ENCODE results near the gene PTCSC3. TPM values are rescaled to one million over a fixed set of nuclear protein-coding genes. Genes with fewer than 3 reads are reported as not detected.

PTCSC3 gene
- total and polyA plus RNA-seq, 12 donors: not detected

GRCh38 chr14:36222952-36223468 is 46.5 kb upstream of the PTCSC3 start:
- H3K36me3 ChIP-seq: no peaks in the 10 kb centered on the region
- no peak overlapping the region for H3K27ac ChIP-seq
- H3K9me3 ChIP-seq: no peaks in the 10 kb centered on the region
- H3K4me1 ChIP-seq: no peaks in the 10 kb centered on the region
- peaks cover 0 to 12% (median 4%) of the 10 kb centered on the region in 7 donors for H3K27me3 ChIP-seq
- 46 to 52% methylated on average over 5 of the region's 5 CpGs for WGBS, 2 donors
- intact Hi-C loops (cut with DNase I): loop anchor here in 1 of 10 donors (10.0 kb wide), 1 partner anchor 152 kb away; no protein-coding TSS in a partner anchor
- no peak for TF ChIP-seq CTCF (IDR thresholded peaks at IDR 0.05)
- H3K4me3 ChIP-seq: no peak overlapping the region
- DNase-seq (no peak), ATAC-seq (peak in 1 of 8 donors; percentile 15)

GRCh38 chr14:36222337-36222736 is 45.8 kb upstream of the PTCSC3 start:
- Histone ChIP-seq H3K4me1 (no peaks in the 10 kb centered on the region), H3K4me3 (no peak overlapping the region), H3K27me3 (peaks cover 0 to 18% (median 6%) of the 10 kb centered on the region in 7 donors), H3K36me3 (no peaks in the 10 kb centered on the region), H3K9me3 (no peaks in the 10 kb centered on the region), H3K27ac (no peak overlapping the region)
- intact Hi-C loops (cut with DNase I): loop anchor here in 1 of 10 donors (10.0 kb wide), 1 partner anchor 152 kb away; no protein-coding TSS in a partner anchor
- ATAC-seq (no peak), DNase-seq (no peak)
- TF ChIP-seq CTCF (IDR thresholded peaks at IDR 0.05): no peak

- no peaks in the 10 kb centered on the region for H3K36me3 ChIP-seq
- no peak overlapping the region for H3K27ac ChIP-seq
- DNase-seq (no peak), ATAC-seq (no peak)
- WGBS, 2 donors: 51 to 56% methylated on average over 2 of the region's 2 CpGs
- intact Hi-C loops (cut with DNase I): loop anchor here in 1 of 10 donors (10.0 kb wide), 1 partner anchor 154 kb away; no protein-coding TSS in a partner anchor
- no peaks in the 10 kb centered on the region for H3K9me3 ChIP-seq
- peaks cover 0 to 29% (median 15%) of the 10 kb centered on the region in 7 donors for H3K27me3 ChIP-seq
- TF ChIP-seq CTCF (IDR thresholded peaks at IDR 0.05): no peak
- H3K4me1 ChIP-seq: no peaks in the 10 kb centered on the region
- H3K4me3 ChIP-seq: no peak overlapping the region
Observed at GRCh38 chr14:36221112-36221511, 44.6 kb upstream of the PTCSC3 start.

GRCh38 chr14:36217732-36218131 is 41.2 kb upstream of the PTCSC3 start:
- no peaks in the 10 kb centered on the region for H3K9me3 ChIP-seq
- DNase-seq (no peak), ATAC-seq (no peak)
- no peaks in the 10 kb centered on the region for H3K4me1 ChIP-seq
- TF ChIP-seq CTCF (IDR thresholded peaks at IDR 0.05): no peak
- peaks cover 0 to 39% (median 23%) of the 10 kb centered on the region in 7 donors for H3K27me3 ChIP-seq
- intact Hi-C loops (cut with DNase I): no loop called here
- H3K27ac ChIP-seq: no peak overlapping the region
- no peak overlapping the region for H3K4me3 ChIP-seq
- 35 to 41% methylated on average over 2 of the region's 2 CpGs for WGBS, 2 donors
- H3K36me3 ChIP-seq: no peaks in the 10 kb centered on the region

All from heart right ventricle (tissue), 16 donors.